H1 (cell line): ENCODE data around the gene IRF2BP2. TPM values are rescaled to one million over a fixed set of nuclear protein-coding genes. Genes with fewer than 3 reads are reported as not detected.

Experiments used
- CHD1 ChIP-seq: IDR thresholded peaks from 2 replicates; pipeline ENCODE4 v1.6.1; 2012; ENCODE audit warnings: low read depth, low read length, improper control_type of control experiment
- CHD7 ChIP-seq: fragments of 300-600 bp; sonication (generic); IDR thresholded peaks from 2 replicates; pipeline ENCODE4 v1.7.1; 2012; ENCODE audit warnings: low read length, moderate library complexity, mild to moderate bottlenecking, inconsistent platforms; ENCODE audit not compliant: insufficient replicate concordance
- RBBP5 ChIP-seq: IDR thresholded peaks from 2 replicates; pipeline ENCODE4 v1.7.1; 2012; ENCODE audit warnings: low read depth, mild to moderate bottlenecking, inconsistent platforms, low read length, moderate library complexity, borderline replicate concordance
- RFX5 ChIP-seq: IDR thresholded peaks from 2 replicates; pipeline ENCODE4 v1.6.1; 2011; ENCODE audit warnings: low read depth, low read length, improper control_type of control experiment, borderline replicate concordance
- polyA plus RNA-seq, 7 experiments: library from polyadenylated mRNA; depleted of rRNA in 3 of 7; stranded (reverse) in 5 of 7; unstranded in 2 of 7; fragments of >200 nt in 5 of 7; fragments of 200-250 nt in 2 of 7; gene quantifications; 1 replicate in 5 of 7; 2 replicates in 1 of 7; 4 replicates in 1 of 7; pipeline versions ENCODE4 v1.2.1 to v1.2.3, GENCODE V29; 2011 to 2013; ENCODE audit warnings: missing spikeins in 2 of 7, mixed read lengths in 2 of 7
- total RNA-seq: library from RNA; stranded (reverse); fragmentation: NEBNext Ultra II Directional; extraction: Animal tissue kit (Norgen Biotek cat#: 25700); gene quantifications from 2 replicates; pipeline ENCODE4 v1.2.1, GENCODE V29; 2021
- TF ChIP-seq, protein P1 (sequence below), 3 experiments: IDR thresholded peaks; 1 replicate in 2 of 3; 2 replicates in 1 of 3; pipeline versions ENCODE4 v1.5.1 to v1.6.1; 2011; ENCODE audit warnings: low read length in 3 of 3, mild to moderate bottlenecking in 3 of 3, inconsistent platforms in 2 of 3, low read depth in 1 of 3, moderate library complexity in 1 of 3; ENCODE audit not compliant: insufficient read depth in 1 of 3; ENCODE audit errors: control extremely low read depth in 1 of 3

The IRF2BP2 gene
- total and polyA plus RNA-seq, 2 of the 8 experiments (the other 6 are each of a cell fraction or from before 2014, with no cell fraction given): 24.9 to 67.5 TPM

DNA sequence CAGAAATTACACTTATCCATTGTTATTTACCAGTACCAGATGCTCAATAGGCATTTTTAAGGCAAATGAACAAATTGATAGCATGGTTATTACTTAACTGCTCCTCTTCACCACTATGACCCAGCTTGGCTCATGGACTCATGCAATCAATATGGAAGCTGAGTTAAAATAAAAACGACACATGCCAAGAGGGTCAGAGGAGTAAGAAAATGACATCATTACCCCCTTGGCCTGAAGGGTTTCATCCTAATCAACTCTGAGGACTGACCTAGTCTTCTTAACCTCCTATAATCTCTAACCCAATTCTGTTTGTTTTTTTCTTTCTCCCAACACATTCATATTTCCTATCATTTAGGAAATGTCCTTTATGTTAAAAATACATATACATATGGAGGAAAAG is 41.6 kb downstream of the IRF2BP2 start (continued):
- TF ChIP-seq, protein P1, sequence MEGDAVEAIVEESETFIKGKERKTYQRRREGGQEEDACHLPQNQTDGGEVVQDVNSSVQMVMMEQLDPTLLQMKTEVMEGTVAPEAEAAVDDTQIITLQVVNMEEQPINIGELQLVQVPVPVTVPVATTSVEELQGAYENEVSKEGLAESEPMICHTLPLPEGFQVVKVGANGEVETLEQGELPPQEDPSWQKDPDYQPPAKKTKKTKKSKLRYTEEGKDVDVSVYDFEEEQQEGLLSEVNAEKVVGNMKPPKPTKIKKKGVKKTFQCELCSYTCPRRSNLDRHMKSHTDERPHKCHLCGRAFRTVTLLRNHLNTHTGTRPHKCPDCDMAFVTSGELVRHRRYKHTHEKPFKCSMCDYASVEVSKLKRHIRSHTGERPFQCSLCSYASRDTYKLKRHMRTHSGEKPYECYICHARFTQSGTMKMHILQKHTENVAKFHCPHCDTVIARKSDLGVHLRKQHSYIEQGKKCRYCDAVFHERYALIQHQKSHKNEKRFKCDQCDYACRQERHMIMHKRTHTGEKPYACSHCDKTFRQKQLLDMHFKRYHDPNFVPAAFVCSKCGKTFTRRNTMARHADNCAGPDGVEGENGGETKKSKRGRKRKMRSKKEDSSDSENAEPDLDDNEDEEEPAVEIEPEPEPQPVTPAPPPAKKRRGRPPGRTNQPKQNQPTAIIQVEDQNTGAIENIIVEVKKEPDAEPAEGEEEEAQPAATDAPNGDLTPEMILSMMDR (IDR thresholded peaks at IDR 0.05; ENCODE audit: control extremely low read depth in 1 of 3, insufficient read depth in 1 of 3, low read depth in 1 of 3, low read length in 3 of 3): no peak
- TF ChIP-seq RBBP5 (no peak), CHD1 (no peak), RFX5 (no peak), CHD7 (no peak)
- TF ChIP-seq, all 59 proteins: peak for 0
